HEK293 (cell line): ENCODE data around the gene HSD3B2.

Experiments used
- CTCF ChIP-seq: fragments of 450-650 bp; formaldehyde crosslinking; IDR thresholded peaks from 2 replicates; pipeline ENCODE4 v1.5.1; 2016; ENCODE audit warnings: missing biosample characterization, missing genetic modification characterization
- REST ChIP-seq: fragments of 450-650 bp; formaldehyde crosslinking; IDR thresholded peaks from 2 replicates; pipeline ENCODE4 v1.5.1; 2016; ENCODE audit warnings: missing biosample characterization, missing genetic modification characterization
- ZNF37A ChIP-seq: fragments of 450-650 bp; IDR thresholded peaks from 2 replicates; pipeline ENCODE4 v1.5.1; 2018; ENCODE audit warnings: missing biosample characterization, missing genetic modification characterization

GRCh38 chr1:119470958-119471357, 56.0 kb downstream of the HSD3B2 start:
- TF ChIP-seq REST (no peak), CTCF (tag by site-specific recombination) (no peak), ZNF37A (tag by site-specific recombination) (no peak)
